H1 (cell line): ENCODE data around the gene CEP128. TPM values are rescaled to one million over a fixed set of nuclear protein-coding genes. Genes with fewer than 3 reads are reported as not detected.

Experiments used
- CTCF ChIA-PET: fragments of 300-600 bp; sonication (Branson Sonifier 250); formaldehyde crosslinking; loops from one replicate; lab custom pipeline; 2021; ENCODE audit not compliant: partially characterized antibody; lab: Charles Lee
- POLR2A ChIA-PET: fragments of 300-600 bp; sonication (Branson Sonifier 250); formaldehyde crosslinking; loops from one replicate; lab custom pipeline; 2021; ENCODE audit warnings: inconsistent platforms; ENCODE audit not compliant: partially characterized antibody; lab: Charles Lee
- DNase-seq, 2 experiments: peaks; one replicate each; pipeline versions ENCODE4 v3.0.0 to v3.0.0-alpha.2; 2010 to 2022; ENCODE audit warnings: low spot score in 2 of 2, low read depth in 1 of 2, mixed read lengths in 1 of 2
- FAIRE-seq: peaks from 2 replicates; lab custom pipeline; 2011; peaks lifted over from hg19 to GRCh38; lab: Jason Lieb, UNC
- H2AFZ ChIP-seq: 2 replicates; pipeline ENCODE4 v1.8.1; 2012; ENCODE audit warnings: low read length, inconsistent platforms
- H2AK5ac ChIP-seq: 2 replicates; pipeline ENCODE4 v1.6.1; 2013; ENCODE audit warnings: low read depth, low read length
- H2BK120ac ChIP-seq: replicated peaks from 2 replicates; pipeline ENCODE3; 2013; ENCODE audit warnings: low read depth, low read length, inconsistent platforms
- H2BK12ac ChIP-seq: 2 replicates; pipeline ENCODE4 v1.6.1; 2013; ENCODE audit warnings: low read depth, low read length
- H2BK15ac ChIP-seq: 2 replicates; pipeline ENCODE4 v1.6.1; 2013; ENCODE audit warnings: low read length
- H2BK20ac ChIP-seq: 2 replicates; pipeline ENCODE4 v1.6.1; 2013; ENCODE audit warnings: low read length
- H2BK5ac ChIP-seq: 2 replicates; pipeline ENCODE4 v1.6.1; 2013; ENCODE audit warnings: low read depth, low read length
- H3K14ac ChIP-seq: 2 replicates; pipeline ENCODE4 v1.6.1; 2013; ENCODE audit warnings: inconsistent platforms; ENCODE audit not compliant: insufficient read length
- H3K18ac ChIP-seq: 2 replicates; pipeline ENCODE4 v1.6.1; 2013; ENCODE audit warnings: low read length; ENCODE audit errors: extremely low read depth
- H3K23ac ChIP-seq: 2 replicates; pipeline ENCODE4 v1.6.1; 2013; ENCODE audit warnings: inconsistent platforms; ENCODE audit not compliant: insufficient read length
- H3K23me2 ChIP-seq: 2 replicates; pipeline ENCODE4 v1.6.1; 2013; ENCODE audit warnings: low read depth, low read length
- H3K27ac ChIP-seq: 2 replicates; pipeline ENCODE4 v1.6.1; 2011; ENCODE audit warnings: low read depth, low read length, inconsistent platforms
- H3K27me3 ChIP-seq, 4 experiments: replicated peaks in 1 of 4; 1 replicate in 1 of 4; 2 replicates in 3 of 4; pipeline versions ENCODE4 v1.6.1 to v1.8.1; 2011 to 2013; ENCODE audit warnings: low read length in 3 of 4, mild to moderate bottlenecking in 3 of 4, inconsistent platforms in 2 of 4, mixed read lengths in 2 of 4, moderate library complexity in 1 of 4; ENCODE audit not compliant: control insufficient read depth in 3 of 4, insufficient read depth in 3 of 4; ENCODE audit errors: extremely low read depth in 1 of 4
- H3K36me3 ChIP-seq, 4 experiments: 2 replicates each; pipeline versions ENCODE4 v1.6.1 to v1.8.1; 2011 to 2013; ENCODE audit warnings: mild to moderate bottlenecking in 4 of 4, low read length in 3 of 4, moderate library complexity in 2 of 4, control low read depth in 1 of 4, inconsistent platforms in 1 of 4; ENCODE audit not compliant: insufficient read depth in 4 of 4, control insufficient read depth in 2 of 4
- H3K4ac ChIP-seq: replicated peaks from 2 replicates; pipeline ENCODE3; 2013; ENCODE audit warnings: low read length, low read depth, mixed read lengths, inconsistent platforms; ENCODE audit not compliant: insufficient read length
- H3K4me1 ChIP-seq, 4 experiments: replicated peaks in 1 of 4; 1 replicate in 1 of 4; 2 replicates in 3 of 4; pipeline versions ENCODE4 v1.6.1 to v1.8.1; 2011 to 2013; ENCODE audit warnings: low read length in 3 of 4, inconsistent platforms in 2 of 4, mixed read lengths in 1 of 4; ENCODE audit not compliant: insufficient read depth in 4 of 4, control insufficient read depth in 3 of 4
- H3K4me2 ChIP-seq, 2 experiments: 2 replicates each; pipeline versions ENCODE4 v1.6.1 to v1.8.1; 2011 to 2013; ENCODE audit warnings: low read depth in 2 of 2, low read length in 2 of 2, control low read depth in 1 of 2, inconsistent platforms in 1 of 2, mild to moderate bottlenecking in 1 of 2; ENCODE audit not compliant: insufficient read depth in 1 of 2
- H3K4me3 ChIP-seq, 4 experiments: fragments of 200-600, 300-600 bp in 1 of 4; sonication (generic), shearing (Covaris generic), sonication (Bioruptor Twin) in 1 of 4; 2 replicates each; pipeline versions ENCODE4 v1.5.1 to v1.8.1; 2011 to 2016; ENCODE audit warnings: low read length in 4 of 4, low read depth in 3 of 4, control low read depth in 2 of 4, inconsistent platforms in 2 of 4, mild to moderate bottlenecking in 2 of 4, mixed read lengths in 1 of 4, moderate library complexity in 1 of 4; ENCODE audit not compliant: insufficient read depth in 2 of 4; ENCODE audit errors: extremely low read depth in 1 of 4
- H3K56ac ChIP-seq: replicated peaks from 2 replicates; pipeline ENCODE3; 2013; ENCODE audit warnings: low read depth, mild to moderate bottlenecking, mixed read lengths, low read length, inconsistent platforms; ENCODE audit not compliant: insufficient read length
- H3K79me1 ChIP-seq: 2 replicates; pipeline ENCODE4 v1.6.1; 2013; ENCODE audit warnings: low read depth, low read length, control low read depth
- H3K79me2 ChIP-seq, 2 experiments: 2 replicates each; pipeline versions ENCODE4 v1.6.1 to v1.8.1; 2012 to 2013; ENCODE audit warnings: low read length in 2 of 2, mild to moderate bottlenecking in 2 of 2, inconsistent platforms in 1 of 2; ENCODE audit not compliant: insufficient read depth in 2 of 2, control insufficient read depth in 1 of 2
- H3K9ac ChIP-seq, 4 experiments: replicated peaks in 1 of 4; 1 replicate in 1 of 4; 2 replicates in 3 of 4; pipeline versions ENCODE4 v1.6.1 to v1.8.1; 2011 to 2013; ENCODE audit warnings: low read depth in 3 of 4, low read length in 3 of 4, control low read depth in 2 of 4, mild to moderate bottlenecking in 2 of 4, moderate library complexity in 2 of 4, inconsistent platforms in 1 of 4; ENCODE audit errors: extremely low read depth in 1 of 4
- H3K9me3 ChIP-seq, 2 experiments: 2 replicates each; pipeline versions ENCODE4 v1.6.1 to v1.8.1; 2012 to 2013; ENCODE audit warnings: mild to moderate bottlenecking in 2 of 2, moderate library complexity in 2 of 2, control low read depth in 1 of 2, inconsistent platforms in 1 of 2, low read depth in 1 of 2, low read length in 1 of 2, mixed read lengths in 1 of 2; ENCODE audit not compliant: insufficient read depth in 2 of 2
- H4K20me1 ChIP-seq, 2 experiments: replicated peaks in 1 of 2; 2 replicates each; pipeline versions ENCODE3 to v1.8.1; 2011 to 2013; ENCODE audit warnings: inconsistent platforms in 2 of 2, low read length in 2 of 2, mild to moderate bottlenecking in 1 of 2; ENCODE audit not compliant: insufficient read depth in 2 of 2, control insufficient read depth in 1 of 2
- H4K5ac ChIP-seq: 2 replicates; pipeline ENCODE4 v1.6.1; 2013; ENCODE audit warnings: low read length, low read depth, mixed read lengths, inconsistent platforms; ENCODE audit not compliant: insufficient read length
- H4K8ac ChIP-seq: 2 replicates; pipeline ENCODE4 v1.8.0; 2013; ENCODE audit warnings: mild to moderate bottlenecking, moderate library complexity, low read length, inconsistent platforms; ENCODE audit not compliant: insufficient read depth; ENCODE audit errors: extremely low read depth
- H4K91ac ChIP-seq: replicated peaks from 2 replicates; pipeline ENCODE3; 2013; ENCODE audit warnings: low read length, mixed read lengths, inconsistent platforms; ENCODE audit not compliant: insufficient read length
- CBX8 ChIP-seq: fragments of 300-800, 300-1000 bp; sonication (generic); IDR thresholded peaks from 2 replicates; pipeline ENCODE4 v1.7.1; 2016; ENCODE audit warnings: low read depth, low read length, borderline replicate concordance
- CHD1 ChIP-seq: IDR thresholded peaks from 2 replicates; pipeline ENCODE4 v1.6.1; 2012; ENCODE audit warnings: low read depth, low read length, improper control_type of control experiment
- CTBP2 ChIP-seq: IDR thresholded peaks from 2 replicates; pipeline ENCODE4 v1.7.0; 2011; ENCODE audit warnings: borderline replicate concordance, mild to moderate bottlenecking, moderate library complexity, mixed read lengths, low read length; ENCODE audit not compliant: insufficient read depth, insufficient read length
- JUND ChIP-seq: IDR thresholded peaks from 2 replicates; pipeline ENCODE4 v1.6.1; 2011; ENCODE audit warnings: mild to moderate bottlenecking, improper control_type of control experiment, low read length
- KDM1A ChIP-seq: fragments of 200-600, 300-600 bp; sonication (generic); IDR thresholded peaks from 2 replicates; pipeline ENCODE4 v1.7.1; 2016; ENCODE audit warnings: mild to moderate bottlenecking, low read length, borderline replicate concordance
- KDM4A ChIP-seq: IDR thresholded peaks from one replicate; pipeline ENCODE4 v1.7.1; 2012; ENCODE audit warnings: low read depth, mild to moderate bottlenecking, moderate library complexity, low read length, inconsistent platforms; ENCODE audit not compliant: severe bottlenecking
- RAD21 ChIP-seq, 2 experiments: IDR thresholded peaks in 1 of 2; conservative IDR thresholded peaks in 1 of 2; 2 replicates each; pipeline ENCODE4 v1.6.1; 2011; ENCODE audit warnings: low read depth in 2 of 2, low read length in 2 of 2, improper control_type of control experiment in 1 of 2, inconsistent platforms in 1 of 2, mild to moderate bottlenecking in 1 of 2, moderate library complexity in 1 of 2
- RFX5 ChIP-seq: IDR thresholded peaks from 2 replicates; pipeline ENCODE4 v1.6.1; 2011; ENCODE audit warnings: low read depth, low read length, improper control_type of control experiment, borderline replicate concordance
- SP1 ChIP-seq: IDR thresholded peaks from 2 replicates; pipeline ENCODE4 v1.6.1; 2011; ENCODE audit warnings: low read depth, low read length
- TCF12 ChIP-seq: IDR thresholded peaks from 2 replicates; pipeline ENCODE4 v1.6.1; 2011; ENCODE audit warnings: low read depth, mild to moderate bottlenecking, low read length
- WGBS, 2 experiments: shearing (Covaris generic) in 1 of 2; methylation state at CpG; one replicate each; pipeline versions ENCODE4 v1.1.6 to v1.1.7; 2013 to 2015; ENCODE audit warnings: low lambda C conversion rate in 2 of 2, mixed read lengths in 2 of 2, inconsistent platforms in 1 of 2, low coverage in 1 of 2, missing lambda C conversion rate in 1 of 2; ENCODE audit not compliant: insufficient replicate concordance in 2 of 2, insufficient coverage in 1 of 2, insufficient read length in 1 of 2; ENCODE audit errors: extremely low coverage in 1 of 2, missing lambda C conversion rate in 1 of 2; 5-methylcytosine and 5-hydroxymethylcytosine counted together
- polyA plus RNA-seq, 7 experiments: library from polyadenylated mRNA; depleted of rRNA in 3 of 7; stranded (reverse) in 5 of 7; unstranded in 2 of 7; fragments of >200 nt in 5 of 7; fragments of 200-250 nt in 2 of 7; gene quantifications; 1 replicate in 5 of 7; 2 replicates in 1 of 7; 4 replicates in 1 of 7; pipeline versions ENCODE4 v1.2.1 to v1.2.3, GENCODE V29; 2011 to 2013; ENCODE audit warnings: missing spikeins in 2 of 7, mixed read lengths in 2 of 7
- total RNA-seq: library from RNA; stranded (reverse); fragmentation: NEBNext Ultra II Directional; extraction: Animal tissue kit (Norgen Biotek cat#: 25700); gene quantifications from 2 replicates; pipeline ENCODE4 v1.2.1, GENCODE V29; 2021
- TF ChIP-seq, protein P1 (sequence below): IDR thresholded peaks from 2 replicates; pipeline ENCODE4 v1.6.1; 2012; ENCODE audit warnings: low read length, inconsistent platforms

Gene CEP128
- total and polyA plus RNA-seq, 2 of the 8 experiments (the other 6 are each of a cell fraction or from before 2014, with no cell fraction given), result 1.9 to 17.0 TPM

- FAIRE-seq (no peak), DNase-seq (no peak)
- Histone ChIP-seq H2BK120ac (no peak overlapping the region), H3K27ac (no peak overlapping the region), H2BK15ac (no peak overlapping the region), H3K36me3 (no peaks in the 10 kb centered on the region), H3K79me1 (no peaks in the 10 kb centered on the region), H3K4me2 (no peak overlapping the region), H3K9ac (no peak overlapping the region), H3K4me1 (0 out of 7 replicates have a peak, but pooled peaks cover 0 to 2% (median 0%) of the 10 kb centered on the region in 4 experiments), H3K4me3 (no peak overlapping the region), H2BK20ac (no peak overlapping the region), H3K79me2 (no peaks in the 10 kb centered on the region), H4K91ac (no peak overlapping the region), H4K5ac (no peak overlapping the region), H2BK12ac (no peak overlapping the region), H3K9me3 (no peaks in the 10 kb centered on the region), H3K4ac (no peak overlapping the region), H2AFZ (no peak overlapping the region), H2AK5ac (no peak overlapping the region), H3K18ac (no peak overlapping the region), H3K14ac (no peak overlapping the region), H4K8ac (no peak overlapping the region), H4K20me1 (no peaks in the 10 kb centered on the region), H3K23ac (no peak overlapping the region), H3K56ac (no peak overlapping the region), H3K27me3 (no peaks in the 10 kb centered on the region), H3K23me2 (no peaks in the 10 kb centered on the region), H2BK5ac (no peak overlapping the region)
- ChIA-PET CTCF (interaction anchor here (1.7 kb wide), 1 partner anchor 21 kb away, joined by 4 read pairs; no protein-coding TSS in a partner anchor), POLR2A (interaction anchor here (0.6 kb wide), 1 partner anchor 11 kb away, joined by 4 read pairs; no protein-coding TSS in a partner anchor)
- WGBS, 2 experiments, result 91% methylated on average over 1 of the region's 1 CpG; no CpG with 5 or more reads in 1 of the 2 experiments
- no peak for TF ChIP-seq CBX8
- TF ChIP-seq RAD21 (IDR thresholded peaks at IDR 0.05 in 1 of 2, conservative IDR thresholded peaks at IDR 0.05 in 1 of 2; ENCODE audit: low read depth in 2 of 2, low read length in 2 of 2), result no peak
- no peak for TF ChIP-seq CHD1
- no peak for TF ChIP-seq RFX5
- TF ChIP-seq, protein P1, sequence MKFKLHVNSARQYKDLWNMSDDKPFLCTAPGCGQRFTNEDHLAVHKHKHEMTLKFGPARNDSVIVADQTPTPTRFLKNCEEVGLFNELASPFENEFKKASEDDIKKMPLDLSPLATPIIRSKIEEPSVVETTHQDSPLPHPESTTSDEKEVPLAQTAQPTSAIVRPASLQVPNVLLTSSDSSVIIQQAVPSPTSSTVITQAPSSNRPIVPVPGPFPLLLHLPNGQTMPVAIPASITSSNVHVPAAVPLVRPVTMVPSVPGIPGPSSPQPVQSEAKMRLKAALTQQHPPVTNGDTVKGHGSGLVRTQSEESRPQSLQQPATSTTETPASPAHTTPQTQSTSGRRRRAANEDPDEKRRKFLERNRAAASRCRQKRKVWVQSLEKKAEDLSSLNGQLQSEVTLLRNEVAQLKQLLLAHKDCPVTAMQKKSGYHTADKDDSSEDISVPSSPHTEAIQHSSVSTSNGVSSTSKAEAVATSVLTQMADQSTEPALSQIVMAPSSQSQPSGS, result no peak
- no peak for TF ChIP-seq SP1
- TF ChIP-seq KDM1A, result no peak
- no peak for TF ChIP-seq KDM4A
- no peak for TF ChIP-seq CTBP2
- TF ChIP-seq JUND, result no peak
- no peak for TF ChIP-seq TCF12
Observed at GRCh38 chr14:80902608-80903007, 38.9 kb downstream of the CEP128 start.
